ENCODE data around the gene PRR14L. TPM values are rescaled to one million over a fixed set of nuclear protein-coding genes. Genes with fewer than 3 reads are reported as not detected.

The PRR14L gene
- total and polyA plus RNA-seq, 2 of the 13 experiments (the other 11 are each of a cell fraction or from before 2014, with no cell fraction given): 6.6 to 16.5 TPM

- CTCF ChIA-PET (ENCODE audit: low intra/inter-chr PET ratio, low total read pairs): no interaction called here
- H3K4me2 ChIP-seq (ENCODE audit: low read depth, low read length): no peak overlapping the region
- TF ChIP-seq, protein P1, sequence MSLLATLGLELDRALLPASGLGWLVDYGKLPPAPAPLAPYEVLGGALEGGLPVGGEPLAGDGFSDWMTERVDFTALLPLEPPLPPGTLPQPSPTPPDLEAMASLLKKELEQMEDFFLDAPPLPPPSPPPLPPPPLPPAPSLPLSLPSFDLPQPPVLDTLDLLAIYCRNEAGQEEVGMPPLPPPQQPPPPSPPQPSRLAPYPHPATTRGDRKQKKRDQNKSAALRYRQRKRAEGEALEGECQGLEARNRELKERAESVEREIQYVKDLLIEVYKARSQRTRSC (CRISPR knock-in tag; IDR thresholded peaks at IDR 0.05; ENCODE audit: low read depth): no peak
- TF ChIP-seq ZBTB43 (CRISPR knock-in tag; conservative IDR thresholded peaks at IDR 0.05) (no peak), NR2F6 (IDR thresholded peaks at IDR 0.05) (no peak), NR2F6 (CRISPR knock-in tag; IDR thresholded peaks at IDR 0.05) (no peak), GABPB1 (CRISPR knock-in tag; IDR thresholded peaks at IDR 0.05) (no peak), ZNF431 (CRISPR knock-in tag; IDR thresholded peaks at IDR 0.05; ENCODE audit: borderline replicate concordance, low read depth) (no peak), THRA (CRISPR knock-in tag; IDR thresholded peaks at IDR 0.05; ENCODE audit: borderline replicate concordance) (no peak), XRCC5 (optimal IDR thresholded peaks at IDR 0.05; ENCODE audit: low read length) (no peak)
- TF ChIP-seq, protein P2, sequence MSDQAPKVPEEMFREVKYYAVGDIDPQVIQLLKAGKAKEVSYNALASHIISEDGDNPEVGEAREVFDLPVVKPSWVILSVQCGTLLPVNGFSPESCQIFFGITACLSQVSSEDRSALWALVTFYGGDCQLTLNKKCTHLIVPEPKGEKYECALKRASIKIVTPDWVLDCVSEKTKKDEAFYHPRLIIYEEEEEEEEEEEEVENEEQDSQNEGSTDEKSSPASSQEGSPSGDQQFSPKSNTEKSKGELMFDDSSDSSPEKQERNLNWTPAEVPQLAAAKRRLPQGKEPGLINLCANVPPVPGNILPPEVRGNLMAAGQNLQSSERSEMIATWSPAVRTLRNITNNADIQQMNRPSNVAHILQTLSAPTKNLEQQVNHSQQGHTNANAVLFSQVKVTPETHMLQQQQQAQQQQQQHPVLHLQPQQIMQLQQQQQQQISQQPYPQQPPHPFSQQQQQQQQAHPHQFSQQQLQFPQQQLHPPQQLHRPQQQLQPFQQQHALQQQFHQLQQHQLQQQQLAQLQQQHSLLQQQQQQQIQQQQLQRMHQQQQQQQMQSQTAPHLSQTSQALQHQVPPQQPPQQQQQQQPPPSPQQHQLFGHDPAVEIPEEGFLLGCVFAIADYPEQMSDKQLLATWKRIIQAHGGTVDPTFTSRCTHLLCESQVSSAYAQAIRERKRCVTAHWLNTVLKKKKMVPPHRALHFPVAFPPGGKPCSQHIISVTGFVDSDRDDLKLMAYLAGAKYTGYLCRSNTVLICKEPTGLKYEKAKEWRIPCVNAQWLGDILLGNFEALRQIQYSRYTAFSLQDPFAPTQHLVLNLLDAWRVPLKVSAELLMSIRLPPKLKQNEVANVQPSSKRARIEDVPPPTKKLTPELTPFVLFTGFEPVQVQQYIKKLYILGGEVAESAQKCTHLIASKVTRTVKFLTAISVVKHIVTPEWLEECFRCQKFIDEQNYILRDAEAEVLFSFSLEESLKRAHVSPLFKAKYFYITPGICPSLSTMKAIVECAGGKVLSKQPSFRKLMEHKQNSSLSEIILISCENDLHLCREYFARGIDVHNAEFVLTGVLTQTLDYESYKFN (CRISPR knock-in tag; conservative IDR thresholded peaks at IDR 0.05): no peak
- TF ChIP-seq, protein P3, sequence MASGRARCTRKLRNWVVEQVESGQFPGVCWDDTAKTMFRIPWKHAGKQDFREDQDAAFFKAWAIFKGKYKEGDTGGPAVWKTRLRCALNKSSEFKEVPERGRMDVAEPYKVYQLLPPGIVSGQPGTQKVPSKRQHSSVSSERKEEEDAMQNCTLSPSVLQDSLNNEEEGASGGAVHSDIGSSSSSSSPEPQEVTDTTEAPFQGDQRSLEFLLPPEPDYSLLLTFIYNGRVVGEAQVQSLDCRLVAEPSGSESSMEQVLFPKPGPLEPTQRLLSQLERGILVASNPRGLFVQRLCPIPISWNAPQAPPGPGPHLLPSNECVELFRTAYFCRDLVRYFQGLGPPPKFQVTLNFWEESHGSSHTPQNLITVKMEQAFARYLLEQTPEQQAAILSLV (CRISPR knock-in tag; IDR thresholded peaks at IDR 0.05; ENCODE audit: borderline replicate concordance): no peak
- TF ChIP-seq, protein P4, sequence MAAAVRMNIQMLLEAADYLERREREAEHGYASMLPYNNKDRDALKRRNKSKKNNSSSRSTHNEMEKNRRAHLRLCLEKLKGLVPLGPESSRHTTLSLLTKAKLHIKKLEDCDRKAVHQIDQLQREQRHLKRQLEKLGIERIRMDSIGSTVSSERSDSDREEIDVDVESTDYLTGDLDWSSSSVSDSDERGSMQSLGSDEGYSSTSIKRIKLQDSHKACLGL (CRISPR knock-in tag; IDR thresholded peaks at IDR 0.05): no peak
Observed at GRCh38 chr22:31739795-31740201, 10.1 kb downstream of the PRR14L start.

More at GRCh38 chr22:31739795-31740201, 10.1 kb downstream of the PRR14L start:
- intact Hi-C loops (cut with micrococcal nuclease; ENCODE audit: unreplicated experiment): no loop called here
- H3K4me3 ChIP-seq (replicated peaks in 1 of 3; ENCODE audit: insufficient read depth in 1 of 3, low read depth in 2 of 3, low read length in 3 of 3): no peak overlapping the region
- H3K27ac ChIP-seq (ENCODE audit: extremely low read length, insufficient read depth, low read length): no peak overlapping the region
- H3K79me2 ChIP-seq (ENCODE audit: insufficient read depth, low read length): peaks cover 14% of the 10 kb centered on the region
- no peaks in the 10 kb centered on the region for H3K9me3 ChIP-seq (ENCODE audit: low read length)
- POLR2A ChIA-PET: interaction anchor here (1.2 kb wide), 1 partner anchor 13 kb away, joined by 4 read pairs; no protein-coding TSS in a partner anchor
- WGBS (ENCODE audit: low lambda C conversion rate): 96% methylated on average over 2 of the region's 2 CpGs
- H3K9ac ChIP-seq (ENCODE audit: insufficient read depth, low read depth, low read length): no peak overlapping the region
- no peaks in the 10 kb centered on the region for H3K27me3 ChIP-seq (ENCODE audit: control insufficient read depth in 1 of 2, insufficient read depth in 2 of 2, low read length in 2 of 2)
- no peak for DNase-seq (ENCODE audit: low spot score)
- in situ Hi-C loops (cut with HindIII; ENCODE audit: extremely low pct_ligation_motif_present, low pct_unique_long_range_greater_than_20kb): no loop called here
- peaks cover 25% of the 10 kb centered on the region for H3K4me1 ChIP-seq (ENCODE audit: insufficient read depth, low read length)
- no peak for FAIRE-seq
- no peak overlapping the region for H2AFZ ChIP-seq (ENCODE audit: low read length)
- BruUV-seq (replicated peaks): no TSS peak
- no peak for ATAC-seq
- H3K36me3 ChIP-seq (replicated peaks in 1 of 2; ENCODE audit: control insufficient read depth in 1 of 2, insufficient read depth in 2 of 2, low read length in 2 of 2): peaks cover 3 to 14% of the 10 kb centered on the region in 2 experiments; a peak in 3 of 5 replicates
- no peaks in the 10 kb centered on the region for H4K20me1 ChIP-seq (ENCODE audit: insufficient read depth, low read length)

Measured in HepG2 (cell line).